H1 (cell line): ENCODE data around the gene WDR13. TPM values are rescaled to one million over a fixed set of nuclear protein-coding genes. Genes with fewer than 3 reads are reported as not detected.

Experiments used
- BCL11A ChIP-seq, 2 experiments: IDR thresholded peaks; one replicate each; pipeline ENCODE4 v1.6.1; 2011; ENCODE audit warnings: low read depth in 2 of 2, low read length in 2 of 2, mild to moderate bottlenecking in 2 of 2
- CBX8 ChIP-seq: fragments of 300-800, 300-1000 bp; sonication (generic); IDR thresholded peaks from 2 replicates; pipeline ENCODE4 v1.7.1; 2016; ENCODE audit warnings: low read depth, low read length, borderline replicate concordance
- CHD2 ChIP-seq: IDR thresholded peaks from 2 replicates; pipeline ENCODE4 v1.6.1; 2012; ENCODE audit warnings: low read length, improper control_type of control experiment
- CREB1 ChIP-seq: IDR thresholded peaks from 2 replicates; pipeline ENCODE4 v1.6.1; 2012; ENCODE audit warnings: inconsistent platforms
- CTCF ChIP-seq, 3 experiments: IDR thresholded peaks; 1 replicate in 2 of 3; 2 replicates in 1 of 3; pipeline versions ENCODE4 v1.5.1 to v1.6.1; 2011; ENCODE audit warnings: low read length in 3 of 3, mild to moderate bottlenecking in 3 of 3, inconsistent platforms in 2 of 3, low read depth in 1 of 3, moderate library complexity in 1 of 3; ENCODE audit not compliant: insufficient read depth in 1 of 3; ENCODE audit errors: control extremely low read depth in 1 of 3
- EZH2 ChIP-seq: fragments of 200-600 bp; sonication (generic); IDR thresholded peaks from 2 replicates; pipeline ENCODE4 v1.7.1; 2012; ENCODE audit warnings: low read depth, mild to moderate bottlenecking, moderate library complexity, low read length, inconsistent platforms; ENCODE audit not compliant: severe bottlenecking
- GTF2F1 ChIP-seq: IDR thresholded peaks from 2 replicates; pipeline ENCODE4 v1.6.1; 2012; ENCODE audit warnings: low read depth, low read length, improper control_type of control experiment, borderline replicate concordance
- HDAC2 ChIP-seq, 2 experiments: fragments of 300-600 bp in 1 of 2; sonication (generic) in 1 of 2; IDR thresholded peaks; 2 replicates each; pipeline ENCODE4 v1.6.1; 2011 to 2012; ENCODE audit warnings: low read depth in 2 of 2, low read length in 2 of 2, mild to moderate bottlenecking in 2 of 2, moderate library complexity in 2 of 2, borderline replicate concordance in 1 of 2, inconsistent platforms in 1 of 2
- HDAC6 ChIP-seq: IDR thresholded peaks from one replicate; pipeline ENCODE4 v1.7.1; 2012; ENCODE audit warnings: low read depth, mild to moderate bottlenecking, inconsistent platforms, low read length, moderate library complexity
- PHF8 ChIP-seq: fragments of 200-600 bp; sonication (generic); conservative IDR thresholded peaks from 2 replicates; pipeline ENCODE4 v1.7.1; 2012; ENCODE audit warnings: low read depth, mild to moderate bottlenecking, inconsistent platforms, low read length, moderate library complexity
- POLR2AphosphoS5 ChIP-seq: IDR thresholded peaks from 2 replicates; pipeline ENCODE4 v1.6.1; 2011; ENCODE audit warnings: low read depth, low read length
- RAD21 ChIP-seq, 2 experiments: IDR thresholded peaks in 1 of 2; conservative IDR thresholded peaks in 1 of 2; 2 replicates each; pipeline ENCODE4 v1.6.1; 2011; ENCODE audit warnings: low read depth in 2 of 2, low read length in 2 of 2, improper control_type of control experiment in 1 of 2, inconsistent platforms in 1 of 2, mild to moderate bottlenecking in 1 of 2, moderate library complexity in 1 of 2
- RNF2 ChIP-seq: fragments of 200-900, 300-1000 bp; sonication (generic); IDR thresholded peaks from 2 replicates; pipeline ENCODE4 v1.7.1; 2016; ENCODE audit warnings: borderline replicate concordance, low read depth, mild to moderate bottlenecking, antibody characterized with exemption, low read length; ENCODE audit not compliant: poor library complexity, severe bottlenecking; ENCODE audit errors: missing control alignments
- SIRT6 ChIP-seq: IDR thresholded peaks from one replicate; pipeline ENCODE4 v1.7.1; 2012; ENCODE audit warnings: low read length, inconsistent platforms
- SP2 ChIP-seq: IDR thresholded peaks from 2 replicates; pipeline ENCODE4 v1.6.1; 2012; ENCODE audit warnings: mild to moderate bottlenecking, low read length, inconsistent platforms
- ZNF274 ChIP-seq: IDR thresholded peaks from 2 replicates; pipeline ENCODE4 v1.7.0; 2012; ENCODE audit warnings: low read length, borderline replicate concordance; ENCODE audit errors: extremely low read depth
- polyA plus RNA-seq, 7 experiments: library from polyadenylated mRNA; depleted of rRNA in 3 of 7; stranded (reverse) in 5 of 7; unstranded in 2 of 7; fragments of >200 nt in 5 of 7; fragments of 200-250 nt in 2 of 7; gene quantifications; 1 replicate in 5 of 7; 2 replicates in 1 of 7; 4 replicates in 1 of 7; pipeline versions ENCODE4 v1.2.1 to v1.2.3, GENCODE V29; 2011 to 2013; ENCODE audit warnings: missing spikeins in 2 of 7, mixed read lengths in 2 of 7
- total RNA-seq: library from RNA; stranded (reverse); fragmentation: NEBNext Ultra II Directional; extraction: Animal tissue kit (Norgen Biotek cat#: 25700); gene quantifications from 2 replicates; pipeline ENCODE4 v1.2.1, GENCODE V29; 2021
- TF ChIP-seq, protein P1 (sequence below): IDR thresholded peaks from 2 replicates; pipeline ENCODE4 v1.6.1; 2012; ENCODE audit warnings: inconsistent platforms
- TF ChIP-seq, protein P2 (sequence below): IDR thresholded peaks from 2 replicates; pipeline ENCODE4 v1.6.1; 2011; ENCODE audit warnings: low read length, improper control_type of control experiment

The WDR13 gene
- total and polyA plus RNA-seq, 2 of the 8 experiments (the other 6 are each of a cell fraction or from before 2014, with no cell fraction given): 19.4 to 46.3 TPM

DNA sequence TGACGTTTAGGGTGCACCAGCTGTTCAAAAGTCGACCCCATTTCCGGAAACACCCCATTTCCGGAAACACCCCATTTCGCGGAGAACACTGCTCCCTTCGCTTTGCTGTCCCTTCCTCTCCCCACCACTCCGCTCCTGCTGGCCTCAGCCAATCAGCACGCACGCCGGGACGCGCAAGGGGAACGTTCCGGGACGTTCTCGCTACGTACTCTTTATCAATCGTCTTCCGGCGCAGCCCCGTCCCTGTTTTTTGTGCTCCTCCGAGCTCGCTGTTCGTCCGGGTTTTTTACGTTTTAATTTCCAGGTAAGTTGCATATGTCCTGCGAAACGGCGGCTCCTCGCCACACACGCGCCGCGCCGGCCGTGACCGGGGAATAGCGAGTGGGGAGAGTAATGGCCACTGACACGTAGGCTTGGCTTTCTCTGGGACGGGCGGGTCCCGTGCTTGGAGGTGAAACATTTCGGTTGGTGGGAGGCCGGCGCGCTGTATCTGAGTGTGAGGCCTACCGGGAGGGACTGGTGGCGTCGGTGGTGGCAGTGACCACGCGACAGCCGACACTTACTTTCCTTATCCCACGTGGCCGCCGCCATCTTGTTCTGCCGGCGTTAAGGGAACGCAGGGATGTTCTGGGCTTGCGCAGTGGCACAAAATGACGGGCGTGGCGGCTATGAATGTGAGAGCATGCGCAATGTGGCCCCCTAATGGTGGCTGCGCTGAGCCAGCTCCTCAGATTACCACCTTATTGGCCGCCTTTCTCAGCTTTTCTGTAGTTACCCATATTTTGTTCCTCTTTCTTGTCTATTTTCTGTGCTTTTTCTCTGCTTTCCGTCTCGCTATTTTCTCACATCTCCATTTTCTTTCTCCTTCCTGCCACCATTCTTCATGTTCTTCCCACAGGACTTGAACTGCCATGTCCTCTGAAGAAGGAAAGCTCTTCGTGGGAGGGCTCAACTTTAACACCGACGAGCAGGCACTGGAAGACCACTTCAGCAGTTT is 22.7 kb upstream of the WDR13 start, which contains the start of gene RBM3 (continued):
- TF ChIP-seq RNF2 (no peak), SP2 (no peak), POLR2AphosphoS5 (peak; percentile 88), CBX8 (no peak), HDAC2 (IDR thresholded peaks at IDR 0.05; ENCODE audit: borderline replicate concordance in 1 of 2, low read depth in 2 of 2, low read length in 2 of 2) (no peak), BCL11A (IDR thresholded peaks at IDR 0.05; ENCODE audit: low read depth in 2 of 2, low read length in 2 of 2) (no peak), SIRT6 (no peak), ZNF274 (no peak), GTF2F1 (no peak), PHF8 (peak; percentile 91), HDAC6 (no peak), CHD2 (peak; percentile 11; the same call in 1 of the 2 replicates), RAD21 (IDR thresholded peaks at IDR 0.05 in 1 of 2, conservative IDR thresholded peaks at IDR 0.05 in 1 of 2; ENCODE audit: low read depth in 2 of 2, low read length in 2 of 2) (no peak), CTCF (IDR thresholded peaks at IDR 0.05; ENCODE audit: control extremely low read depth in 1 of 3, insufficient read depth in 1 of 3, low read depth in 1 of 3, low read length in 3 of 3) (peak; percentile 2 to 39 (median 35); a peak in 2 of 4 replicates), CREB1 (0 out of 2 replicates have a peak, but pooled peaks have one; percentile 8), EZH2 (no peak)
- TF ChIP-seq, protein P1, sequence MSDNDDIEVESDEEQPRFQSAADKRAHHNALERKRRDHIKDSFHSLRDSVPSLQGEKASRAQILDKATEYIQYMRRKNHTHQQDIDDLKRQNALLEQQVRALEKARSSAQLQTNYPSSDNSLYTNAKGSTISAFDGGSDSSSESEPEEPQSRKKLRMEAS: peak; percentile 97
- TF ChIP-seq, protein P2, sequence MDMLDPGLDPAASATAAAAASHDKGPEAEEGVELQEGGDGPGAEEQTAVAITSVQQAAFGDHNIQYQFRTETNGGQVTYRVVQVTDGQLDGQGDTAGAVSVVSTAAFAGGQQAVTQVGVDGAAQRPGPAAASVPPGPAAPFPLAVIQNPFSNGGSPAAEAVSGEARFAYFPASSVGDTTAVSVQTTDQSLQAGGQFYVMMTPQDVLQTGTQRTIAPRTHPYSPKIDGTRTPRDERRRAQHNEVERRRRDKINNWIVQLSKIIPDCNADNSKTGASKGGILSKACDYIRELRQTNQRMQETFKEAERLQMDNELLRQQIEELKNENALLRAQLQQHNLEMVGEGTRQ: no peak; the same call in 1 of the 2 replicates
